Suprapubic skin (tissue), 4 donors: Measurements from ENCODE around the gene DDX49.

Experiments used
- CTCF ChIP-seq, 2 donors: fragments of 200-600 bp in 1 of 2; fragments of 450-650 bp in 1 of 2; sonication (generic) in 1 of 2; IDR thresholded peaks; one replicate each; pipeline ENCODE4 v1.5.1; 2016 to 2019; ENCODE audit warnings: antibody characterized with exemption in 2 of 2, mild to moderate bottlenecking in 1 of 2, moderate library complexity in 1 of 2
- EP300 ChIP-seq: sonication (generic); formaldehyde crosslinking; IDR thresholded peaks from one replicate; pipeline ENCODE4 v1.6.1; 2017; ENCODE audit warnings: antibody characterized with exemption
- POLR2A ChIP-seq, 2 donors: fragments of 450-650 bp; IDR thresholded peaks; one replicate each; pipeline ENCODE4 v1.6.1; 2017; ENCODE audit warnings: antibody characterized with exemption in 2 of 2, mild to moderate bottlenecking in 2 of 2, moderate library complexity in 2 of 2
- POLR2AphosphoS5 ChIP-seq, 3 donors: sonication (generic); formaldehyde crosslinking; IDR thresholded peaks; one replicate each; pipeline ENCODE4 v1.6.1; 2017; ENCODE audit warnings: antibody characterized with exemption in 3 of 3

GRCh38 chr19:18881491-18881890 is 38.0 kb upstream of the DDX49 start:
- no peak for TF ChIP-seq CTCF (IDR thresholded peaks at IDR 0.05)
- TF ChIP-seq POLR2A (IDR thresholded peaks at IDR 0.05) = no peak
- TF ChIP-seq POLR2AphosphoS5 (IDR thresholded peaks at IDR 0.05) = no peak
- no peak for TF ChIP-seq EP300
